ENCODE data around the gene TNFRSF25. TPM values are rescaled to one million over a fixed set of nuclear protein-coding genes. Genes with fewer than 3 reads are reported as not detected.
A peak's percentile ranks its signal among the peaks of the same experiment; 100 is the strongest.

The TNFRSF25 gene
- total RNA-seq, 2 donors from 2014 or later, result 89.2 to 101 TPM

DNA sequence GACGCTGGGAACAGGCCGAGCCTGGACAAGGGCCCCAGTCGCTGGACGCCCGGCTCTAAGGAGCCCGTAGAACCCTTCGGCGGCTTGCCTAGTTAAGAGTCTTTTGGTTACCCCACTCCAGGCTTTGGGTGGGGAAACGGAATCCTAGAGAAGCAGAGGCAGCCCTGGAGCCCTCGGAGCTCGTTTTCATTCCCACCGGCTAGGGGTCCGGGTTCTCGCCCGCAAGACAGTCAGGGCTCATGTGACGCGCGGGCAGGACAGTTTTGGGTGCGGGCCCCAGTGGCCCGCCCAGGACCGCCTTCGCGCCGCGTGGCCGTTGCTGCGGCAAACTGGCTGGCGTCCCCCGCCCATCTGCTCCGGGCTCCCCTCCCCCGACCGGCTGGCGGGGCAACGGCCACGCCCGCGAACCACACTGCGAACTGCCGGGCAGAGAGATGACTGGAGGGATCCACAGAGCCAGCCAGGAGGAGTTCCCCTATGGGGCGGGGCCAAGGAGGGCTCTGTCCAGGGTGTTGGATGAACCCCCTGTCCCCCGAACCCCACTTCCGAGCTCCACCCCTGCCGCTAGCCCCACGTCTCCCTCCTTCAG, 45.4 kb downstream of the TNFRSF25 start:
- Mint-ChIP-seq H3K4me1 (ENCODE audit: low read depth) (peaks cover 15% of the 10 kb centered on the region), H3K9me3 (no peaks in the 10 kb centered on the region), H3K27me3 (ENCODE audit: low read depth) (peaks cover 58% of the 10 kb centered on the region), H3K36me3 (ENCODE audit: insufficient read depth in 2 of 2) (no peaks in the 10 kb centered on the region), H3K4me3 (peak overlapping the region; percentile 47 to 67), H3K27ac (no peak overlapping the region)
- ATAC-seq (replicated peaks in 1 of 2) (no peak), DNase-seq (peak; percentile 26 to 35)

DNA sequence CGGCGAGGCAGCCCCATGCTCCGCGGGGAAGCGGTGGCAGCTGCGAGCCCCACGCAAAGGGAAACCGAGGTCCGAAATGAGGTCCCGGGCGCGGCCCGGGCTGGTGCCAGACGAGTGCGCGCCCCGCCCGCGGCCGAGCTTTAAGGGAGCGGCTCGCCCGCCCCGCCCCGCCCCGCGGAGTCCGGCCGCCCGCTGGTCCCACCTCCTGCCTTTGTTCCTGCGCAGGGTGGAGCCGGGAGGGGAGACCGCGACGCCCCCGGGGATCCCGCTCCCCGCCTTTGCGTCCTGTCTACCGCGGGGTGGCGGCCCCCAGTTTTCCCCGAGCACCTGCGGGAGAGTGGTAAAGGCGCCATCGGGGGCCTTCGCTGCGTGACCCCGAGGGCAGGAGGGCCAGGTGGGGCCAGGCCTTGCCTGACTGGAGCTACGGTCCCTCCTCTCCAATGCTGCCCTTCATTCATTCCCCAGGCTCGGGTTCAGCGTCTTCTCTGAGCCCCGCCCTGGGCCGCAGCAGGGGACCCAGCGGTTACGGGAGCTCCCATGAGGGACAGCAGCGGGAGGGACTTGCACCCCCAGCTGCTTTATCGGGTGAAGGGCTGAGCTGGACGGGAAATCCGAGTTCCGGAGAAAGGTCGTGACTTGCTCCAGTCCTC, 46.0 kb downstream of the TNFRSF25 start, which contains the start of gene HES2:
Gene HES2, minus strand, starts transcription at position 116 of the 650 bp plus-strand sequence. Its CDS starts 99 bp downstream, at position 17.
- H3K27me3 Mint-ChIP-seq (ENCODE audit: low read depth), result peaks cover 64% of the 10 kb centered on the region
- no peak within 1 kb of the TSS for H3K27ac Mint-ChIP-seq
- H3K4me3 Mint-ChIP-seq, result peak within 1 kb of the TSS; percentile 47 to 67
- peak; percentile 24 to 27 for ATAC-seq (replicated peaks in 1 of 2)
- no peaks in the 10 kb centered on the region for H3K9me3 Mint-ChIP-seq
- H3K4me1 Mint-ChIP-seq (ENCODE audit: low read depth), result peaks cover 20% of the 10 kb centered on the region
- DNase-seq, result peak; percentile 25 to 29
- H3K36me3 Mint-ChIP-seq (ENCODE audit: insufficient read depth in 2 of 2), result no peaks in the 10 kb centered on the region

DNA sequence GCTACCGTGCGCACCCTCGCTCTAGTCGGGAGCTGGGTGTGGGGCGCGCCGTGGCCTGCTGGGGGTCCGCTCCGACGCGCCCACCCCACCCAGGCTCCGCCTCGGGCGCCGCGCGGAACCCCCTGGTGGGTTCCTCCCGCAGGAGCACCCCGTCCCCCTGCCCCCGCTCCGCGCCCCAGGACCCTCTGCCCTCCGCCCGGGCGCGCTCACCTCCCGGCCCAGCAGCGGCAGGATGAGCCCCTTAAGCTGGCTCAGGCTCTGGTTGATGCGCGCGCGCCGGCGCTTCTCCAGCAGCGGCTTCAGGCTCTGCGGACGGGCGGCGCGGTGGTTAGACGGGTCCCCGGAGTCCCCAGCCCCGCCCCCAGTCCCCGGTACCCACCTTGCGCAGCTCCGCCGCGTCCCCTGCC, 46.6 kb downstream of the TNFRSF25 start:
- peak overlapping the region in 1 of 2 donors; percentile 61 for H3K4me3 Mint-ChIP-seq
- ATAC-seq (replicated peaks in 1 of 2), result peak in 1 of 2 donors; percentile 7

DNA sequence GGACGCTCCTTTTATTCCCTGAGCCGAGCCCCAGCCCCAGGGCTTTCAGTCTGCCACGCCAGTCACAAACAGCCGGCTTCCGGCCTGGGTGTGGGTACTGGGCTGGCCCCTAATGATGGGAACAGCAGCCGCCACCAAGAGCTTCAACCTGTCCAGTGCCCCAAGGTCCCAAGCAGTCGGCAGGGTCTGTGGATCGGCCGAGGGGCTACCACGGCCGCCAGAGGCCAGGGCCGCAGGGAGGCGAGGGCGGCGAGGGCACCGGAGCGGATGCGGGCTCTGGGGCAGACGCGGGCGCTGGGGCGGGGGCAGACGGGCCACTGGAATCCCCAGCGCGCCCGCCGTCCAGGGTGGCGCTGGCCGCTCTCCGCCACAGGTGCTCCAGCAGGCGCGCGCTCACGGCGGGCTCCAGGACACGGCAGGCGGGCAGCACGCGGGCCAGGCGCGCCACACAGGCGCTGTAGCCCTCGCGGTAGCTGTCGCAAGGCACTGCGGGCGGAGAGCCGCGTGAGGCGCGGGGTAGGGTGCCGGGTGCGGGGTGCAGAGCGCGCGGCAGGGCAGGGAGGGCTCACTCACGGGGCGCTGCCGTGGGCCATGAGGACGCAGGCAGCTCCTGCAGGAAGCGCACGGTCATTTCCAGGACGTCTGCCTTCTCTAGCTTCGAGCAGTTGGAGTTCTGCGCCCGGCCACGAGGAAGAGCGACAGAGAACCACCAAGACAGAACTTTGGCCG, 47.1 kb downstream of the TNFRSF25 start:
- Mint-ChIP-seq H3K36me3 (ENCODE audit: insufficient read depth in 2 of 2) (no peaks in the 10 kb centered on the region), H3K27me3 (ENCODE audit: low read depth) (peaks cover 66% of the 10 kb centered on the region), H3K4me3 (peak overlapping the region in 1 of 2 donors; percentile 61), H3K27ac (no peak overlapping the region), H3K4me1 (ENCODE audit: low read depth) (peaks cover 22% of the 10 kb centered on the region), H3K9me3 (no peaks in the 10 kb centered on the region)
- ATAC-seq (replicated peaks in 1 of 2) (no peak), DNase-seq (no peak)

More for the DNA sequence above, 46.6 kb downstream of the TNFRSF25 start:
- H3K27me3 Mint-ChIP-seq (ENCODE audit: low read depth), result peaks cover 67% of the 10 kb centered on the region
- DNase-seq, result peak; percentile 15 to 26
- H3K27ac Mint-ChIP-seq, result no peak overlapping the region
- H3K9me3 Mint-ChIP-seq, result no peaks in the 10 kb centered on the region
- no peaks in the 10 kb centered on the region for H3K36me3 Mint-ChIP-seq (ENCODE audit: insufficient read depth in 2 of 2)
- H3K4me1 Mint-ChIP-seq (ENCODE audit: low read depth), result peaks cover 24% of the 10 kb centered on the region

DNA sequence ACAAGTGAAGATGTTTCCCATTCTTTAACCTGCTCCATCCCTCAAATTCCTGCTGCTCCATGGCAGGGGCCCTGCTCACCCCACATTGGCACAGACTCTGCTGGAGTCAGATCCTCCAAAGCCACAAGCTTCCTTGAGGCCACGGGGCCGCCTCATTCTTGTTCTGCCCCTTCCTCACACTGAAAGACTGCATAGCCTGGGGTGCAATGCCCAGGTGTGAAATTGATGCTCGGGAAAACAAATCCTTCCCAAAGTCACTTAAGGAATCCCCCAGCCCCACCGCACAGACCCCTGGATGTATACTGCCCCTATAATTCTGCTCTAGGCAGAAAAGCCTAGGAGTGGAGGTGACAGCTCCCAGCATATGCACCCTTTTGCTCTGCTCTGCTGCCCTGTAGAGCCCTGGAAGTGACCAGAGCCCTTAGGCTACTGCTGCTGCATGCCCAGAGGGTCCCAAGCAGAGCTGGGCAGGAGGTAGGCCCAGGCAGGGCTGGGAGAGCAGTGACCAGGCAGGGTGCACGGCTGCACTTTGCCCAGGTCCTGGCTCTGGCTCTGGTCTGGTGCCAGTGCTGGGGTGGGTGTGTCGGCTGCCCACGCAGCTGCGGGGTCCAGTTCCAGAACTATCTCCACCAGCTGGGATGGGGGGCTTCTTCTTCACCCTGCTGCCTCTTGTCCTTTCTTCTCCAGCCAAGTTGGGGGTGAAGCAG, 47.9 kb downstream of the TNFRSF25 start:
- no peak overlapping the region for H3K27ac Mint-ChIP-seq
- no peaks in the 10 kb centered on the region for H3K36me3 Mint-ChIP-seq (ENCODE audit: insufficient read depth in 2 of 2)
- peaks cover 21% of the 10 kb centered on the region for H3K4me1 Mint-ChIP-seq (ENCODE audit: low read depth)
- DNase-seq, result no peak
- peaks cover 65% of the 10 kb centered on the region for H3K27me3 Mint-ChIP-seq (ENCODE audit: low read depth)
- H3K4me3 Mint-ChIP-seq, result no peak overlapping the region
- H3K9me3 Mint-ChIP-seq, result no peaks in the 10 kb centered on the region
- no peak for ATAC-seq (replicated peaks in 1 of 2)

DNA sequence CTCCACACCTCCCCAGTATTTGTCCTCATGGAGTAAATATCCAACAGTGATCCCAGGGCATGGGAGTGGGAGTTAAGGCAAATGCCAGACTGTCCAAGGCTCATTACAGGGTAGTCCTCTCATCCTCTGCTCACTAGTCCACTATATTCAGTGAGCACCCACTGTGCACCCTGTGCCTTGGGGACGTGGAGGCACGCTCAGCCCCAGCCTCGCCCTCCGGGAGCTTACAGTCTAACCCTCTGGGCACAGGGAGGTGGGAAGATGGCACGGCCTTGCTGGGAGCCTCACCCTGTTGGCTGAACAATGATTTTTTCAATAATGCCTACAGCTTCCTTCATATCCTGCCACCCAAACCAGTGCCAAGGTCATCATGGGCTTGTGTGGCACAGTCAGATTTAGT, 49.1 kb downstream of the TNFRSF25 start:
- ATAC-seq (replicated peaks in 1 of 2), result no peak
- Mint-ChIP-seq H3K27me3 (ENCODE audit: low read depth) (peaks cover 60% of the 10 kb centered on the region), H3K4me3 (no peak overlapping the region)

DNA sequence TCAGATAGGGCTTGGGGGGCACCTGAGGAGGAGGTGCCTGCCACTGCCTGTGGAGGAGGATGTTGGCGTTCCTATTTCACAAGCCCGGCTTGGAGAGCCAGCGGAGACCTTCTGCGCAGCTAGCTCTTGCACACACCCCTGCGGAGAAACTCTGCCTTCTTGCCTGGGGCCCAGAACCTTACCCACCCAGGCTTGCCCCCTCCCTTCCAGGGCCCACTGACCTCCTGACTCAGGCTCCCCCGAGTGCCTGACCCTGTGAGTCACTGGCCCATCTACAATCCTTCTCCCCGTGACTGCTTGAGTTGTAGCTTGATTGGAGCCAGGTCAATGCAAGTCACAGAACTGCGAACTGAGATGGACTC, 49.7 kb downstream of the TNFRSF25 start:
- Mint-ChIP-seq H3K9me3 (no peaks in the 10 kb centered on the region), H3K4me3 (no peak overlapping the region), H3K4me1 (ENCODE audit: low read depth) (peaks cover 21% of the 10 kb centered on the region), H3K36me3 (ENCODE audit: insufficient read depth in 2 of 2) (no peaks in the 10 kb centered on the region), H3K27ac (no peak overlapping the region), H3K27me3 (ENCODE audit: low read depth) (peaks cover 53% of the 10 kb centered on the region)
- no peak for DNase-seq
- ATAC-seq (replicated peaks in 1 of 2), result no peak

More for the DNA sequence above, 49.1 kb downstream of the TNFRSF25 start:
- no peak for DNase-seq
- Mint-ChIP-seq H3K36me3 (ENCODE audit: insufficient read depth in 2 of 2) (no peaks in the 10 kb centered on the region), H3K4me1 (ENCODE audit: low read depth) (peaks cover 21% of the 10 kb centered on the region), H3K9me3 (no peaks in the 10 kb centered on the region), H3K27ac (no peak overlapping the region)

DNA sequence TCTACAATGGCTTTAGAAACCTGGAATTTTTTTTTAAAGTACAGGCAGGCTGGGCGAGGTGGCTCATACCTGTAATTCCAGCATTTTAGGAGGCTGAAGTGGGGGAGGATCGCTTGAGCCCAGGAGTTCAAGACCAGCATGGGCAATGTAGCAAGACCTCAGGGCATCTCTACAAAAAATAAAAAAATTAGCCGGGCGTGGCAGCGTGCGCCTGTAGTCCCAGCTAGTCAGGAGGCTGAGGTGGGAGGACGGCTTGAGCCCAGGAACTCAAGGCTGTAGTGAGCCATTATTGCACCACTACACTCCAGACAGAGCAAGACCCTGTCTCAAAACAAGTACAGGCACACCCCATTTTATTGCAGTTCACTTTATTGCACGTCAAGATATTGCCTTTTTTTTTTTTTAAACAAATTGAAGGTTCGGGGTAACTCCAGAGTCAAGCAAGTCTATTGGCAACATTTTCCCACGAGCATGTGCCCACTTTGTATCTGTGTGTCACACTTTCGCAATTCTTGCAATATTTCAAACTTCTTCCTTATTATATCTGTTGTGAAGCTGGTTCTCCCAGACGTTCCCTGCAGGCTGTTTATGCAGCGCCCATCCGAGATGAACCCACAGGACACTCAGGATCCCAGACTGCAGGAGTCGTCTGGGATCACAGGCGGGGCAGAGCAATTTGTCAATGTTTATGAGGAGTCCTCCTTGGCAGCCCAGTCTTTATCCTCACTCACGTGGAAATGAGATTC, 50.9 kb downstream of the TNFRSF25 start:
- Mint-ChIP-seq H3K4me1 (ENCODE audit: low read depth) (peaks cover 21% of the 10 kb centered on the region), H3K27ac (no peak overlapping the region), H3K36me3 (ENCODE audit: insufficient read depth in 2 of 2) (no peaks in the 10 kb centered on the region), H3K9me3 (no peaks in the 10 kb centered on the region), H3K4me3 (peak overlapping the region; percentile 58 to 72), H3K27me3 (ENCODE audit: low read depth) (peaks cover 49% of the 10 kb centered on the region)
- DNase-seq, result no peak
- ATAC-seq (replicated peaks in 1 of 2), result no peak

DNA sequence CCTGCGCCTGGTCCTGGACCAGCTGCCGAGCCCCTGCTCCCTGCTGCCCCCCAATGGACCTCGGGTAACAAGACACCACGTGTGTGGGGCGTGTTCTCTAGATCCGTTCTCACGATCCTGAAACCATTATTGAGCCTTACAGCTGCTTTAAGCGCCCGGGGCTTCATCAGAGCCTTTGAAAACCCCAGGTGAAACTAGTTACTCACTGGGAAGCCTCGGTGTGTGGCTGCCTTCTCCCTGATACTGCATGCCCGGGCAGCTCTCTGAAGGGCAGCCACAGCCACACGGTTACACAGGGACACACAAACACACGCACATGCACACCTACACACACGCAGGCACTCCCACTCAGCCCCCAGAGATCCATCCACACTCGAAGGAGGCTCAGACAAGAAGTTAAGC, 51.5 kb downstream of the TNFRSF25 start:
- peaks cover 21% of the 10 kb centered on the region for H3K4me1 Mint-ChIP-seq (ENCODE audit: low read depth)
- DNase-seq (peak; percentile 61 to 73), ATAC-seq (replicated peaks in 1 of 2) (peak; percentile 90 to 94)
- no peak overlapping the region for H3K27ac Mint-ChIP-seq
- peak overlapping the region; percentile 58 to 72 for H3K4me3 Mint-ChIP-seq
- H3K27me3 Mint-ChIP-seq (ENCODE audit: low read depth), result peaks cover 49% of the 10 kb centered on the region
- H3K36me3 Mint-ChIP-seq (ENCODE audit: insufficient read depth in 2 of 2), result no peaks in the 10 kb centered on the region
- no peaks in the 10 kb centered on the region for H3K9me3 Mint-ChIP-seq

DNA sequence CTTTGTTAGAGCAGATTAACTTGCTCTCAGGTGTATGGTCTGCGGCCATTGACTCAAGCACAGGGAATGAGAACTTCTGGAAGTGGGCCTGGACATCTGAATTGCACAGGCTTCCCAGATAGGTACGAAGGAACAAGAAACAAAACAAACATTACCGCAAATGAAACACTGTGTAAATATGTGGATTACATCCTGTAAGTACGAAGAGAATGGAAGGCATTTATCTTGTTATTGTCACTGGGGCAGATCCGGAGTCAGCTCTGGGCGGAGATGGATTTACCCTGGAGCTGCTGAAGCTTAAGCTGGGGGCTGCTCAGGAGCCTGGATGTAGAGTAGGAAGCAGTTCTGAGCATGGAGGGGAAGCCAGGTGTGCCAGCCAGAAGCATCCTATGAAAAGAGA, 53.1 kb downstream of the TNFRSF25 start:
- no peak overlapping the region for H3K27ac Mint-ChIP-seq
- H3K9me3 Mint-ChIP-seq, result no peaks in the 10 kb centered on the region
- ATAC-seq (replicated peaks in 1 of 2) (no peak), DNase-seq (no peak)
- H3K4me3 Mint-ChIP-seq, result no peak overlapping the region
- no peaks in the 10 kb centered on the region for H3K36me3 Mint-ChIP-seq (ENCODE audit: insufficient read depth in 2 of 2)
- H3K4me1 Mint-ChIP-seq (ENCODE audit: low read depth), result peaks cover 21% of the 10 kb centered on the region
- peaks cover 45% of the 10 kb centered on the region for H3K27me3 Mint-ChIP-seq (ENCODE audit: low read depth)
